ENCODE results near the gene SLC35F3. TPM values are rescaled to one million over a fixed set of nuclear protein-coding genes. Genes with fewer than 3 reads are reported as not detected.

The SLC35F3 gene
- total RNA-seq, 1 donor from 2014 or later, result 0.49 TPM

DNA sequence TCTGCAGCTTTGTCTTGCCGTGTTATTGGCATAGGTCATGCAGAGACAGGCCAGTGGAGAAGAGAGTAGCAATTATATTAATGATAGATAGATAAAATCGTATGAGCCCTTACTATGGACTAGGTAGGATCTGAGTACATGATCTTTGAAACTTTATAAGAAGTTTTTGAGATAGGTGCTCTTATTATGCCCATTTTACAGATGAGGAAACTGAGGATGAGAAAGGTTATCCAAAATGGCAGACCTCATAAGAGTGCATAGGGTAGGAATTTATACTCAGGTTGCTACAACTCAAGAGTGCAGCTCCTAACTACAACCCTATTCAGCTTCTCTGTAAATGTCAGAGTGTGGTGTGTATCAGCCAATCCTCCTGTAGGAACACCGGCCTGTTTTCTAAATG is 89.6 kb downstream of the SLC35F3 start:
- H3K9me3 ChIP-seq, result no peaks in the 10 kb centered on the region
- H3K27me3 ChIP-seq, result no peaks in the 10 kb centered on the region
- intact Hi-C loops (cut with DNase I), result no loop called here
- H3K27ac ChIP-seq, result no peak overlapping the region
- TF ChIP-seq CTCF (IDR thresholded peaks at IDR 0.05), result no peak
- no peak for TF ChIP-seq POLR2AphosphoS5 (IDR thresholded peaks at IDR 0.05; ENCODE audit: insufficient read depth in 1 of 2, low read depth in 1 of 2)
- no peak for TF ChIP-seq POLR2A (IDR thresholded peaks at IDR 0.05)
- no peaks in the 10 kb centered on the region for H3K4me1 ChIP-seq
- no peak overlapping the region for H3K4me3 ChIP-seq
- DNase-seq (ENCODE audit: extremely low spot score in 2 of 2), result no peak
- no peaks in the 10 kb centered on the region for H3K36me3 ChIP-seq

GRCh38 chr1:233998456-233998855 is 94.0 kb downstream of the SLC35F3 start:
- TF ChIP-seq POLR2A (IDR thresholded peaks at IDR 0.05), result no peak
- no peak for TF ChIP-seq POLR2AphosphoS5 (IDR thresholded peaks at IDR 0.05; ENCODE audit: insufficient read depth in 1 of 2, low read depth in 1 of 2)
- no peak for TF ChIP-seq CTCF (IDR thresholded peaks at IDR 0.05)
- H3K27me3 ChIP-seq, result no peaks in the 10 kb centered on the region
- intact Hi-C loops (cut with DNase I), result no loop called here
- H3K9me3 ChIP-seq, result no peaks in the 10 kb centered on the region
- no peaks in the 10 kb centered on the region for H3K4me1 ChIP-seq
- H3K27ac ChIP-seq, result no peak overlapping the region
- H3K36me3 ChIP-seq, result no peaks in the 10 kb centered on the region
- no peak overlapping the region for H3K4me3 ChIP-seq
- no peak for DNase-seq (ENCODE audit: extremely low spot score in 2 of 2)

DNA sequence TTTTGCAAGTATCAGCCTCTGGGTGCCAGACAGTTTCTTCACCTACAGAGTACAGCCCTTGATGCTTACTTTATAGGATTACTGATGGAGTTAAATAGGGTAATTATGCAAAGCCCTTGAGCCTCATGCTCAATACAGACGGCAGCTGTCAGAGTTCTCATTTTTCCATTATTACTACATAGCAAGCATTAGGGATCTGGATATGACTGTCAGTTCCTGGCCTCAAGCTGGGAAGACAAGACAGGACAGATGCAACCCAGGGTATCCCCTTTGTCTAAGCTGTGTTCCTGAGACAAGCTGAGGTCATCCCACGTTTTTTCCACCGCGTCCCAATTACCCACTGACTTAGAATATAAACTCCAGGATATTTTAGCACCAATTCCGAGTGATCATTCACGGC is 94.4 kb downstream of the SLC35F3 start:
- H3K36me3 ChIP-seq, result no peaks in the 10 kb centered on the region
- no peaks in the 10 kb centered on the region for H3K4me1 ChIP-seq
- no peak for DNase-seq (ENCODE audit: extremely low spot score in 2 of 2)
- H3K27me3 ChIP-seq, result no peaks in the 10 kb centered on the region
- H3K27ac ChIP-seq, result no peak overlapping the region
- no peak overlapping the region for H3K4me3 ChIP-seq
- no peaks in the 10 kb centered on the region for H3K9me3 ChIP-seq
- intact Hi-C loops (cut with DNase I), result no loop called here
- TF ChIP-seq CTCF (IDR thresholded peaks at IDR 0.05) (no peak), POLR2A (IDR thresholded peaks at IDR 0.05) (no peak), POLR2AphosphoS5 (IDR thresholded peaks at IDR 0.05; ENCODE audit: insufficient read depth in 1 of 2, low read depth in 1 of 2) (no peak)

GRCh38 chr1:234000557-234001041 is 96.1 kb downstream of the SLC35F3 start:
- TF ChIP-seq POLR2AphosphoS5 (IDR thresholded peaks at IDR 0.05; ENCODE audit: insufficient read depth in 1 of 2, low read depth in 1 of 2) (no peak), POLR2A (IDR thresholded peaks at IDR 0.05) (no peak), CTCF (IDR thresholded peaks at IDR 0.05) (no peak)
- H3K27ac ChIP-seq, result no peak overlapping the region

DNA sequence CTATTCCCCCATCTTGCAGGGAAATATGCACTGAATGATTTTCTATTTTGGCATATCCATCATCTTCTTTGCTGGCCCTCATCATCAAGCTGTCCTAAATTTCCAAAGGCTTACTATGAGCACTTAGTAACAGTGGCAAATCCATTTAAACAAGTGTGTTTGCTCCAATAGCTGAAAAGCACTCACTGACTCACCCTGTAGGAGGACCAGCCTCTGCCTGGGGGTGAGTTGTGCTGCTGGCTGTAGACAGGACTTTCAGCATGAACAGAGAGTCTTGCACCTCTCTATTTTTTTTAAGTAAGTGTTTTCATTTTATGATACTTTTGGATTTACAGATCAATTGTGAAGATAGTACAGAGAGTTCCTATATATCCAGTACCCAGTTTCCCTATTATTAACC is 97.3 kb downstream of the SLC35F3 start:
- intact Hi-C loops (cut with DNase I), result no loop called here
- TF ChIP-seq CTCF (IDR thresholded peaks at IDR 0.05), result no peak
- TF ChIP-seq POLR2A (IDR thresholded peaks at IDR 0.05), result no peak
- TF ChIP-seq POLR2AphosphoS5 (IDR thresholded peaks at IDR 0.05; ENCODE audit: insufficient read depth in 1 of 2, low read depth in 1 of 2), result no peak
- no peak overlapping the region for H3K27ac ChIP-seq
- H3K36me3 ChIP-seq, result no peaks in the 10 kb centered on the region
- no peak for DNase-seq (ENCODE audit: extremely low spot score in 2 of 2)
- H3K27me3 ChIP-seq, result no peaks in the 10 kb centered on the region
- no peaks in the 10 kb centered on the region for H3K9me3 ChIP-seq
- no peak overlapping the region for H3K4me3 ChIP-seq
- no peaks in the 10 kb centered on the region for H3K4me1 ChIP-seq

More at GRCh38 chr1:234000557-234001041, 96.1 kb downstream of the SLC35F3 start:
- H3K4me3 ChIP-seq, result no peak overlapping the region
- H3K4me1 ChIP-seq, result no peaks in the 10 kb centered on the region
- H3K36me3 ChIP-seq, result no peaks in the 10 kb centered on the region
- H3K9me3 ChIP-seq, result no peaks in the 10 kb centered on the region
- H3K27me3 ChIP-seq, result no peaks in the 10 kb centered on the region
- no peak for DNase-seq (ENCODE audit: extremely low spot score in 2 of 2)
- intact Hi-C loops (cut with DNase I), result no loop called here
